Keratinocyte (primary cell): ENCODE results near the gene RILPL2.

Experiments
- EZH2 ChIP-seq: IDR thresholded peaks from one replicate; pipeline ENCODE4 v1.6.1; 2012; ENCODE audit warnings: inconsistent platforms, mild to moderate bottlenecking, low read length, moderate library complexity
- TF ChIP-seq, protein P1 (sequence below), 3 experiments: IDR thresholded peaks in 1 of 3; conservative IDR thresholded peaks in 1 of 3; optimal IDR thresholded peaks in 1 of 3; 2 replicates in 2 of 3; 3 replicates in 1 of 3; pipeline versions ENCODE3 to v1.5.1; 2011; ENCODE audit warnings: low read length in 3 of 3, mild to moderate bottlenecking in 3 of 3, moderate library complexity in 2 of 3, control low read depth in 1 of 3, inconsistent platforms in 1 of 3; ENCODE audit not compliant: insufficient read depth in 2 of 3; ENCODE audit errors: extremely low read depth in 1 of 3

DNA sequence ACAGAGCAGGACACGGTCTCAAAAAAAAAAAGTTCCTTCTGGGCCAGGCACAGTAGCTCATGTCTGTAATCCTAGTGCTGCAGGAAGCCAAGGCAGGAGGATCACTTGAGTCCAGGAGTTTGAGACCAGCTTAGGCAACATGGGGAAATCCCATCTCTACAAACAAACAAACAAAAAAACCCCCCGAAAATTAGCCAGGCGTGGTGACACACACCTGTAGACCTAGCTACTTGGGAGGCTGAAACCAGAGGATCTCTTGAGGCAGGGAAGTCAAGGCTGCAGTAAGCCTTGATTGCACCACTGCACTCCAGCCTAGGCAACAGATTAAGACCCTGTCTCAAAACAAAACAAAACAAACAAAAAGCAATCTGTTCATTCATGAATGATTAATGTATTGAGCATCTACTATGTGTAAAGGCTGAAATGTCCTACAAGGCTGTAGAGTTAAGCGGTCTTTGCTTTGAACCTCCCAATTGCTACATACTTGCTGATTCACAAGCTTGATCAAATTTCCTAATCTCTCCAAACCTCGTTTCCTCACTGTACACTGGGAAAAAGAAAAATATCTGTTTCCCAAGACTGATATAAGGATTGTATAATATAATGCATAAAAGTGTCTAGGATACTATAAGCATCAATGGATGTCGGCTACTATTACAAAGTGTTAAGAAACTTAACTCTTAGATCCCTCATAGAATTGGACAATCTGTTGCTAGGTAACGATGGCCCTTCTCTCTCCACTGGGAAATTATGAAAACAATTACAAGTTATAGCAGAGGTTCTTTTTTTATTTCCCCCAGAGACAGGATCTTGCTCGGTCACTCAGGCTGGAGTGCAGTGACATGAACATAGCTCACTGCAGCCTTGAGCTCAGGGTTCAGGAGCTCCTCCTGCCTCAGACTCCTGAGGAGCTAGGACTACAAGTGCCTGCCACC is 7.9 kb upstream of the RILPL2 start:
- TF ChIP-seq, protein P1, sequence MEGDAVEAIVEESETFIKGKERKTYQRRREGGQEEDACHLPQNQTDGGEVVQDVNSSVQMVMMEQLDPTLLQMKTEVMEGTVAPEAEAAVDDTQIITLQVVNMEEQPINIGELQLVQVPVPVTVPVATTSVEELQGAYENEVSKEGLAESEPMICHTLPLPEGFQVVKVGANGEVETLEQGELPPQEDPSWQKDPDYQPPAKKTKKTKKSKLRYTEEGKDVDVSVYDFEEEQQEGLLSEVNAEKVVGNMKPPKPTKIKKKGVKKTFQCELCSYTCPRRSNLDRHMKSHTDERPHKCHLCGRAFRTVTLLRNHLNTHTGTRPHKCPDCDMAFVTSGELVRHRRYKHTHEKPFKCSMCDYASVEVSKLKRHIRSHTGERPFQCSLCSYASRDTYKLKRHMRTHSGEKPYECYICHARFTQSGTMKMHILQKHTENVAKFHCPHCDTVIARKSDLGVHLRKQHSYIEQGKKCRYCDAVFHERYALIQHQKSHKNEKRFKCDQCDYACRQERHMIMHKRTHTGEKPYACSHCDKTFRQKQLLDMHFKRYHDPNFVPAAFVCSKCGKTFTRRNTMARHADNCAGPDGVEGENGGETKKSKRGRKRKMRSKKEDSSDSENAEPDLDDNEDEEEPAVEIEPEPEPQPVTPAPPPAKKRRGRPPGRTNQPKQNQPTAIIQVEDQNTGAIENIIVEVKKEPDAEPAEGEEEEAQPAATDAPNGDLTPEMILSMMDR (optimal IDR thresholded peaks at IDR 0.05 in 1 of 3, IDR thresholded peaks at IDR 0.05 in 1 of 3, conservative IDR thresholded peaks at IDR 0.05 in 1 of 3; ENCODE audit: extremely low read depth in 1 of 3, insufficient read depth in 2 of 3, low read length in 3 of 3): no peak
- TF ChIP-seq EZH2: no peak
